ENCODE results near the gene SLC15A1.

GRCh38 chr13:98693756-98694155, 58.7 kb downstream of the SLC15A1 start:
- no peak for TF ChIP-seq POLR2AphosphoS5 (IDR thresholded peaks at IDR 0.05)
- TF ChIP-seq CTCF (IDR thresholded peaks at IDR 0.05) = no peak

Data from transverse colon (tissue), 4 donors.